NCI-H2029 (cell line): ENCODE results near the gene ACE2.
A peak's percentile ranks its signal among the peaks of the same experiment; 100 is the strongest.

Source experiments
- DNase-seq: peaks from one replicate; lab custom pipeline; 2025; lab: John Stamatoyannopoulos, UW

Gene ACE2

GRCh38 chrX:15574017-15574416 lies 26.7 kb downstream of the ACE2 start:
- DNase-seq, result no peak

GRCh38 chrX:15570145-15570544 lies 30.6 kb downstream of the ACE2 start:
- DNase-seq, result no peak

GRCh38 chrX:15567886-15568616 lies 32.7 kb downstream of the ACE2 start:
- no peak for DNase-seq

GRCh38 chrX:15567267-15567666 lies 33.5 kb downstream of the ACE2 start:
- no peak for DNase-seq

- no peak for DNase-seq
Measured at GRCh38 chrX:15566244-15566643, 34.5 kb downstream of the ACE2 start.

- DNase-seq, result peak; percentile 32
Measured at GRCh38 chrX:15564981-15565579, 35.7 kb downstream of the ACE2 start.

GRCh38 chrX:15563056-15563455 lies 37.7 kb downstream of the ACE2 start:
- no peak for DNase-seq

- DNase-seq, result no peak
Measured at GRCh38 chrX:15560924-15561323, 39.8 kb downstream of the ACE2 start.

GRCh38 chrX:15559227-15559626 lies 41.5 kb downstream of the ACE2 start:
- DNase-seq, result no peak

- no peak for DNase-seq
Measured at GRCh38 chrX:15549189-15550012, 51.4 kb downstream of the ACE2 start.

- no peak for DNase-seq
Measured at GRCh38 chrX:15547356-15547755, 53.4 kb downstream of the ACE2 start.

GRCh38 chrX:15546745-15547144 lies 54.0 kb downstream of the ACE2 start:
- no peak for DNase-seq

- no peak for DNase-seq
Measured at GRCh38 chrX:15530318-15530717, 70.4 kb downstream of the ACE2 start.

- no peak for DNase-seq
Measured at GRCh38 chrX:15529165-15529564, 71.6 kb downstream of the ACE2 start.

GRCh38 chrX:15525664-15526416 lies 74.9 kb downstream of the ACE2 start:
- peak; percentile 9 for DNase-seq

GRCh38 chrX:15524417-15524816 lies 76.3 kb downstream of the ACE2 start:
- no peak for DNase-seq

GRCh38 chrX:15523088-15523487 lies 77.7 kb downstream of the ACE2 start:
- no peak for DNase-seq

GRCh38 chrX:15522464-15522863 lies 78.3 kb downstream of the ACE2 start:
- DNase-seq, result no peak

- no peak for DNase-seq
Measured at GRCh38 chrX:15515931-15516330, 84.8 kb downstream of the ACE2 start.

GRCh38 chrX:15514279-15514678 lies 86.5 kb downstream of the ACE2 start:
- DNase-seq, result no peak

GRCh38 chrX:15512401-15512965 lies 88.3 kb downstream of the ACE2 start:
- no peak for DNase-seq

- no peak for DNase-seq
Measured at GRCh38 chrX:15511563-15511962, 89.2 kb downstream of the ACE2 start.
